NCI-H1048 (cell line): ENCODE measurements around the gene NXPH1.

Experiments
- DNase-seq: peaks from one replicate; lab custom pipeline; 2025; lab: John Stamatoyannopoulos, UW

The NXPH1 gene

DNA sequence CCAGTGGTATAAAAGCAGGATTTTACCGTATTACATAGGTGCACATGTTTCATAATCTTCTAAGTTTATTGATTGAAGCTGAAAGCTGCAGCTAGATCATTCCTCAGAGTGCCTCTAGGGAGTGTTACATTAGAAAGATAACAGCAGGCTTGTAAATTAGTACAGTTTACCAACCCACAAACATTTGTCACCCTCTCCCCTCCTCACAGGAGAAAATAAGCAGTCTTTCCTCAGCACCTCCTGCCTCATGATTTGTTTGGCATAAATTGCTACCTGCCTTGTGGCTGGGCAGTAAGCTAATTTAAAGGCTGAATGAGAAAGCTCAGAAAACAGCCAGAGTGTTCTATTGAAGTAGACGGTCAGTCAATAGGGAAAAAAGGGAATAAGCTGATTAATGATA is 74.2 kb downstream of the NXPH1 start:
- no peak for DNase-seq

DNA sequence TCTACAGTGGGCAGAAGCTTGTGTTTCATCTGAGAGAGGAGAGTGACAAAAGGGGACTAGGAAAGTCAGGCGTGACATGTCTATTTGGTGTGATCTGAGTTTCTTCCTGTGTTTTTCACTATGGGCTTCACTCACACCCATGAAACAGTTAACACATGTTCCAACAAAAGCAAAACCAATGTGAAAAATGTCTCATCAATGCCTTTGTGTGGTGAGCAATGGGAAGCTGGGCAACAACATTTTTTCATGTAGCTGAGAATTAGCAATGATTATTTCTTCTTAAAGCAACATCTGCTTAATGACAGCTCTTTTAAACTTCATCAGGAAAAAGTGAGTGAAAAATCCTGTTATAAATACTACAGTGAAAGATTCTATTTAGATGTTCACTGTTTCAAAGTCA is 76.2 kb downstream of the NXPH1 start:
- no peak for DNase-seq

DNA sequence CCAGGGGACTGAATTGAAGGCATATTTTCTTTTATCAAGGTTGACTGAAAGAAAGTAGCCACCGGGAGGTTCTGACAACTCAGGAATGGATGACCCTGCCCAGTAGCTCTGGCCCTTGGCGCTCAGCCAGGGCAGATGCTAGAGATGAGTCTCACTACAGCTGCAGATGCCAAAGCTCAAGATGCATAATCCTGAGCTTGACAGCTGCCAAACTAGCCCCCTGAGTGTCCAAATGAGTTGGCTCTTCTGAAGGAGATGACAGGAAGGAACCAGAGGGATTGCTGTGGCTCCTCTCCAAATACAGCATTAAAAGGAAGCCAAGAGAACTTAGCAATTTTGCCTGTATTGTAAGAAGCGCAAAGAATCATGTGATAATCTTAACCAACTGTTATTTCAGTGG is 78.4 kb downstream of the NXPH1 start:
- DNase-seq: no peak

DNA sequence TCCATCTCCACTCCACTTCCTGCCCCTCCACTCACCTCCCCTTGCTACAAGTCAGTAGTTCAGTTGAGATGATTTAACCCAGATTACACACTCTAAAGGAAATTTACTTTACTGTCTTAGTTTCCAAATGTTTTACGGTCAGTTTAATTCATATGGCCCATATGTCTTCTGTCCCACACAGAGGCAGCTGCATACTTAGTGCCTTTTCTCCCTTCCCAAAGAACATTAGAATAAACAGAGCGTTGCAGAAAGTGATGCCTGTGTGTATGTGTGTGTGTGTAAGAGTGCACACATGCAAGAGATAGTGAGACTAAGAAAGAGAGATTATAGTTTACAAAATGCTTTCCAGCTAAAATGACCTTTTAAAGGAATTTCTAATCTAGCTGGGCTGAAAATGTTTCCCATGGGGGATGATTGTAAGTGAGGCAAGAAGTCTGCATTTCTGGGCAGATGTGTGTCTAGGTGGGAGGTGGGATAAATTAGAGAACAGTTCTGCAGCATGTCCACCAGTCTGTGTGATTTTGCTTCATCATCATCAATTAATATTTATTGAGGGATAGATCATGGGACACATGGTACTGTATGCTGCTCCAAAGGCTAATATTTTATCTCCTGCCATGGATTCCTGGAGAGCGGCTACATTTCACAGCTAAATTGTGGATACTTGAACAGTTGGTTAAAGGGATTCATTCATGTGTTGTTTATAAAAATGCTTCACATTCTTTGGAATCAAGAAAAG is 81.5 kb downstream of the NXPH1 start:
- DNase-seq: no peak

DNA sequence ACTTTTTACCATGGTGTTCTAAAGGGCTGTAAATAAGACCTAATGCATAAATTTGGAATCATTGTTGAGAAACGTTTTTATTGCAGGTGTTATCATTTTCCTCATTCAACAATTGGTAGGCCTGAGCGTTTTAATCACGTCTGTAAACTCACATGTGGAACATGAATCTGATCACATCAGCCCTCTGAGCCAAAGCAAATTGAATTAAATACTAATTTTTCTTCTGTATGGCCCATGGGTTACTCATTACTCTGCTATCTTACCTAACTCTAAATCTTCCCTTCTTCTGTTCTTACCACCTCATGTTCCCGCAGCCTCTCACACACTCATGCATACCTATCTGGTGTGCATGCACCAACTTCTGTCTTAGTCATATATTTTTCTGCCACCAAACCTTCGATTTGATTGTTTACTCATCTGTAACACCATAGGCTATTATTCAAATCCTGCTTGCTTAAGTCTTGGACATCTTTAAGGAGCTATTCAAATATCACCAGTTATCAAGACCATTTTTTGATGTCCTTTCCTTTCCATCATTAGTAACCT is 82.3 kb downstream of the NXPH1 start:
- DNase-seq: no peak

DNA sequence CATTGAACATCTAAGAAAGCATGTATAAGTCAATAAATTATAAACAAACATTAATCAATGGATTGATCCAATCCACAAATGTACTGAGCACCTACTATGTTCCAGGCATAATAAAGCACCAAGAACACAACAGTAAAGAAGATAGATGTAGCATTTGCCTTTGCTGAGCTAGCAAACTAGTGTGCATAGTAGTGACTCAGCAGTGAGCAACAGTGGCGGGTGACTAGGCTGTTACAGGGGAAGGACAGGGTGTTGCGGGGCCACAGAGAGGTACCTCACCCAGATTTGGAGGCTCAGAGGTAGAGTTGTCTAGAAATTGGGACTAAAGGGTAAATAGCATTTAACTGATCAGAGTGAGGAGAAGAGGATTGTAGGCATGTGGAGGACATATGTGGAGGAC is 83.6 kb downstream of the NXPH1 start:
- no peak for DNase-seq

DNA sequence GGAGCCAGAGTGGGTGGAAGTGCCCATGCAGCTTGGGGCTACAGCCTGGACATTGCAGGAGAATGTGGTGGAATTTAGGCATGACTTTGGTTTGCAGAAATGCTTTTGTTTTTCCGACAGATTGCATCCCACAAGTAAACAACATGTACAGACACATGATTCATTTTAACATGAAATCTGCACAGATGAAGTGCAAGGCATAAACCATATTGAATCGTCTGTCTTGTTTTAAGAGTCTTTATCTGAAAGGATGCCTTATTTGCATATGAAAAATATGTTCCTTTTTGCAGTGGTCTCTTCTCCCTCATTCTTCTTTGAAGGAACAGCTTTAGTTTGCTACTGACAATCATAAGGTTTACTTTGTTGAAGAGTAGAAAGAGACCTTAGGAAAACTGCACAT is 94.9 kb downstream of the NXPH1 start:
- DNase-seq: no peak

DNA sequence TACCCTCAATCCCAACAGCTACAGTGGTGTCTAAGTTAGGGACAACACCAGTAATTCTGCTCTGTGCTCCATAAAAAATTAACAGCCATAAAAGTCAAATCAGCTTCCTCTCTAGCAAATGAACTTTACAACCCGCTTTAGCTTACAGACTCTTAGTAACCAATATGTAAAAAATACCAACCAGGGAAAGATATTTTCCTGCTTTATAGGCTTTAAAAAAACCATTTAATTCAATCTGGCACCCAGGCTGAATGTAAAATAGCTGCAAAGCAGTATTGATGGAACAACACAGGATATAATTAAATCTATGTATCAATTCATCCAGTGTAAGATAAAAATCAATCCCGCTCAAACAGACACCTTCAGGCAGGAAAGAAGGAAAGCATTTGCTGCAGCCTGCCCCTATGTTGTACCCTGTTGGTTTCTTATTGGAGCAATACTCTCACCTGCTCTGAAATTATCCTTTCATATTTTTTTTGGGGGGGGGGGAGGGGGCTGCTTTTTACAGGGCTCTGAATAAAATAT is 98.6 kb downstream of the NXPH1 start:
- no peak for DNase-seq

DNA sequence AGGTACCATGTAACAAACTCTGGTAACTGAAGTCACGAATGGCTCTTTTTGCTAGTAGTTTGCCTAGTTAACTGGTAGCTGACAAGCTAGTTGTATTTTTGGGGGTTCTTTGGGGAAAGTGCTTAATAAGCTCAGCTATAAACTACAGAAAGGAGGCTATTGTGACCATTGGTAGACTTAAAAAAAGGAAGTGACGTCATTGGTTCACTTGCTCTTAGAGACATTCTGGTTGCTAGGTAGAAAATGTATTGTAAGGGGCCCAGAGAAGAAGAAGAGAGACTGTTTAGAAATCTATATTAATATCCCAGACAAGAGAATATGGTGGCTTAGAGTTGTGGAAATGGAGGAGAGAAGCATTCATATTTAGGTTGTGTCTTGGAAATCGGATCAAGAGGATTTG is 103.0 kb downstream of the NXPH1 start:
- no peak for DNase-seq

DNA sequence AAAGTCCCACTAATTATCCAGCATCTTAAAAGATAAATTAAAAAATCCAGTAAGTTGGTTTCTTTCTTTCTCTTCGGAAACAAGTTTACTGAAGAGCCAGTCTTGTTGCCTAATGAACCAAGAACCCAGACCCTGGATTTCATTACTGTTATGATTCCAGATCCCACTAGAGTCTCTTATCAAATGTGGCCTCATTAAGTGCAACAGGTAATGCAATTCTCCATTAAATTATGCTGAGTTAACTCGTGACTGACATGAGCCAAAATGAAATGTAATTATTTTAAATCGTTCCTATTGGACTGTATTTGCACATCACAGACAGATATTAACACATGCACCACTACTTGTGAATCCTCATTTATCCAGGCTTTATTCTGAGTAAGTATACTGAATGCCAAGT is 115.6 kb downstream of the NXPH1 start:
- DNase-seq: no peak

DNA sequence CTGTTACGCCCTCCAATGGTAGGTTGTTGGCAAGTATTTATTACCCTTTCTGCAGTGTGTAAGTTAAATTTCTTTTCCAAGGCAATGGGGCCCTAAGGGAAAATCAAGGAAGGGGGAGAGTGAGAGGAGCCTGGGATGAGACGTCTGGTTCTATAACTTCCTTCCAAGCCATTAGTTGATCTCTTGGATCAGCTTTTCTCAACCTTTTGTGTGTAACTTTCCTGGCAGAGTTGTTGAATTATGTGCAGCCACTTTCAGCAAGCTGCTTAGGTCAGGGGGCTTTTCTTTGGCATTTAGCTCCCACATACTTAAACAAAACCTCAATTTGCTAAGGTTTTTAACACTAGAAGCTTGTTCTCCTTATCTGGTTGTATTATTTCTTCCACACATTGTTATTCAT is 127.1 kb downstream of the NXPH1 start:
- DNase-seq: no peak

DNA sequence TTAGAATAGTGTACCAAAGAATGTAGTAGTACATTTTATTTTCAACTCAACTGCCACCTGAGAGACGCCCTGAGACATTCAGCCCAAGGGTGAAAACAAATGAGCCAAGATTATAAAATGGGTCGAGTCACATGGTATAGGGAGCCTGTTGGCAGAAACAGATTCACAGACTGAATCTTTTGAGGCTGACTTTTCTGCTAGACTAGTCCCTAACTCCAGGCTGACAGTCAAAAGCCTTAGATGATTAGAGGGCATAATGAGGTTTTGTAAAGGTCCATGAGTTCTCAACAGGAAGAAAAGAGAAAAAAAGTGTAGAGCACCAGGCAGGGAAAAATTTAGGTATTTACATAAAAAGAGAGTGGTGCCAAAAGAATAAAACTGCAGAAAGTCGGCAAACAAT is 128.0 kb downstream of the NXPH1 start:
- DNase-seq: no peak

DNA sequence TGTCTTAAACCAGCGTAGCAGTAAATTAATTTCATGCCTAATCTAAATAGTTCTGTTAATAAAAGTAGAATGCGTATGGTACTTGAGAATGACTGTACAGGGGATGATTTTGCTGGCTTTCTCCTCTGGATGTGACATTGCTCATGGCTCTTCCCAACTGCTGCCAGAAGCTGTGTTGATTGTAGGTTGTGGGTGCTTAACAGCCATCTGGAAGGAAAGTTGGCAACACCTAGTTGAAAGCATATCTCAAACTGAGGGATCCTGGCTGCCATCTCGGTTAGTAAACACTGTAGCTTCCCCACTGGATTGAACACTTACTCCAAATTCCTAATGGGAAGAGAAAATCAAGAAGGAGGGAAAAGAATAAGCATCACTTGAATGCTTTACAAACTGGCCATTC is 130.9 kb downstream of the NXPH1 start:
- DNase-seq: no peak

DNA sequence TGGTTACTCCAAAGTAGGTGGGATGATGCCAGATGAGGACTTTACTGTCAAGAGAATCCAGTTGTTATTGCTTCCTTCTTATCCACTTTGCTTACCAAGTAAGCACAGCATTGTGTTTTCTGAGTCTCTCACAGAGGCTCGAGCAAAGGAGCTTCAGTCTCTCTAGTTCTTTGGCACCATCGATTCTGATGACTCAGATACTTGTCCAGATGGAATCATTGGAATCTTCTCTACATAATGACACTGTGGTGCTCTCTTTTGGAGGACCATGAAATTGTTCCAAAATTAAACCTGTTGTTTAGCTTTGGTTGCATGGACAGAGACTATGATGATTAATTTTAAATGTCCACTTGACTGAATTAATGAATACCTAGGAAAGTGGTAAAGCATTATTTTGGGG is 132.6 kb downstream of the NXPH1 start:
- DNase-seq: no peak

DNA sequence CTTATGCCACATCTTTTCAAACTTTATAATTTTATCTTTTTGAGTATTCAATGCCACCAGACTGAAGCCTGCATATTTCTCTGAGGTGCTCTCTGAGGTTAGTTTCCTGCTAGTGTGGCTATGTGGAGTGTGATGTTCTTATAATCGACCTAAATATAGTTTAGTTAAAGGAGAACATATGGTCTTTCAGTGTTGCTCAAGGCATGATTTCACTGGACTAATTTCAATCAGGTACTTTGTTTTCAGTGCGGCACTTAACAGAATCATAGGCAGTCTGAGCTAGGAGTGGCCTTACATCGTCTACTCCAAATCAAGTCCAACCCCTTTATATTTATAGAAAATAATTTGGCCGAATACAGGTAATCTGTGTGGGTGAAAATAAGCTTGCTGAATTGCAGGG is 134.2 kb downstream of the NXPH1 start:
- DNase-seq: no peak

DNA sequence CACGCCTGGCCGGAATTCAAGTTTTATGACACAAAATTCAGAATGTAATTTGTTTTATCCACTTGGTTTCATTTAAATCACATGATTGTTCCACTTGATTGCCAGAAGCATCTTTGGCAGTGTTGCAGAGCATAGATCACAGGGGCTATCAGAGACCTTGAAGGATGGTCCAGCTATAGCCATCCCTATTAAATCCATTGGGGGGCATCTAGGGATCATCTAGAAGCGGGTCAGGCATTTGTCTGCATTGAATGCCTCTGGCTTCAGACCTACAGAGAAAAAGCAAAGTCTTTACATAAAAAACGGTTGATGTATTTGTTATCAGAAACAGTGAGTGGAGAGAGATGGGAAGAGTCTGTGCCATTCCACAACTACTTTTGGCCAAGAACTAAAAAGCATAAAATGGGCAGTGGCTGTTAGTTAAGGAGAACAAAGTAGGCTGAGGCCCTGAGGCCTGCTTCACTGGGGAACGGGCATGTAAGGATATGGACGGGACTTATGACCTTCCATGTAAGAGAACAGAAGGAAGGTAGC is 146.3 kb downstream of the NXPH1 start:
- no peak for DNase-seq

DNA sequence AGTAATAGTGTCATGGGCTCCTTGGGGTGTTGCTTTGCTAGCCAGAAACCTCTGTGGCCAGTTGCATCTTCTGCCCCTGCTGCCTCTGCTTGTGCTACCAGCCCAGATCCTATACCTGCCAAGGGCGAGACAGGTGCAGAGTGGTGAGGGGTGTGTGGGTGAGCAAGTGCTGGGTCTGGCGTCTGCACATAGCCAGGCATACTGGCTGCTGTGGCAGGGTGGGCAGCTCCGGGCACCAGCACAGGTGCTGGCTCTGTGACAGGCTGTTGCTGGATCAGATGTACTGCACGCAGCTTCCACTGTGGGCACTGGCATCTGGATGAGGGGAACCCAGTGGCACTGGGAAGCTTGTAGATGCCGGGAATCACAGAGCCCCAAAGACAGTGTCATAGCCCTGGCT is 148.4 kb downstream of the NXPH1 start:
- no peak for DNase-seq

DNA sequence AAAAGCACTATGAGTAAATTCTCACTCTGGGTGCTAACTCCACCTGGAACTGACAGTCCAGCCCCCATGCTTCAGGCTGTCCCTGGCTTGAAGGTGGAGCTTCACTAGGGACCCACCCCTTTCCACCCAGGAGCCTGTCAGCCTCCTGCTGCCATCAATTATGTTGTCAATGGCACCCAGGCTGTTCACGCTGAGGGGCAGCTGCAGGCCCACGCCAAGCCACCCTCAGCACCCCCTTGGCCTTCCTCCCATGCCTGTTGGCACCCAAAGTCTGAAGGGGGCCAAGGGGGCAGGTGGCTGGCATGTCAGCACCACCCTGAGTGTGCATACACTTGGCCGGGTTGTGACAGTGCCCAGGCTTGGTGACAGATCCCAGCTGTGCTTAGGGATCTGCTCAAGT is 149.3 kb downstream of the NXPH1 start:
- no peak for DNase-seq

DNA sequence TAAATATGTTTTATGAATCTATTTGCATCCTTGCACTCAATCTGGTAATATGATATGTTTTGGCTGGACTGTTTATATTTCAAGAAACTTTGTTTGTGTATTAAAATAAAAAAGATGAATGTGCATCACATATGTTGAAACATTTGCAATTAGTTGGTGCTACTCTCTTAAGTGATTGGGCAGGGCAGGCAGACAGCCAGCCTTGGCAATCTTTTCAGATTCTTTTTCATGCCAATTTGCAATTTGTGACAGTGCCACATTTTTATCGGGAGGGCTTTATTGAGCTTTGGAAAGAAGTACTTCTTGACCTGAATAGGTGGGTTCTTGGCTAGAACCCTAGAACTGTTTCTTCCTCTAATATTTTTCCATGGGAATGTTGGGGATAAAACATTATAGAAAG is 152.2 kb downstream of the NXPH1 start:
- DNase-seq: no peak

DNA sequence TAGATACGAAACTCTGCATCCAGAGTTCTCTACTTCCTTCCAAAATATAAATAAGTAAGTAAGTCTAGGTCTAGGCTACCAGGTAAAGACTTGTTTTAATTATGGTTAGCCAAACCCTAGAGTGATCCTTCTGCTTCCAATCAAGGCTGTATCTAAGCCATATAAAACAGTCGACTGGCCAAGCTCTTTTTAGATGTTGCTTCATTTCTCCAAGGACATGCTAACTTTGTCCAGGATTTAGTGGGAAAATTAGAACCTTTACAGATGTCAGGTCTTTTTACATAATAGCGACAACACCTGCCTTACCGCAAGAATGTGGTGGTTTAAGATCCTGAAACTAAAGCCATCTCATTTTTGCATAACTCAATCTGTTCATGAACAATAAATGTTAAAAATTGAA is 156.8 kb downstream of the NXPH1 start:
- no peak for DNase-seq

DNA sequence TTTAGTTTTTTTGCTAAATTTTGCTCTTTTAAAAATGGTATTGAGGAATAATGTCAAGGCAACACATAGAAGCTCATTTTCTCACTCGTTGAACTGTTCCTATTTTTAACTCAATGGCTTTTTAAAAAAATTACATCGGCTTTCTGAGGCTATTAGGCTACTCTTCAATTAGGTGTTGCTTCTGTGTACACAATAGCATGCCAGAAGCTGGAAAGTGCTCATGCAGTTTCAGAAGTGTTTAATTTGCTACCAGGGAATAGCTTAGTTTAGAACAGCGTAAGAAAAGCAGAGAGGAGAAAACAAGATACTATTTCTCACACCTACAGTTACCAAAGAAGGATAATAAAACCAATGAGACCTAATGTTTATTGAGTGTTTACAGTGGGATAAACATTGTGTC is 157.4 kb downstream of the NXPH1 start:
- no peak for DNase-seq

DNA sequence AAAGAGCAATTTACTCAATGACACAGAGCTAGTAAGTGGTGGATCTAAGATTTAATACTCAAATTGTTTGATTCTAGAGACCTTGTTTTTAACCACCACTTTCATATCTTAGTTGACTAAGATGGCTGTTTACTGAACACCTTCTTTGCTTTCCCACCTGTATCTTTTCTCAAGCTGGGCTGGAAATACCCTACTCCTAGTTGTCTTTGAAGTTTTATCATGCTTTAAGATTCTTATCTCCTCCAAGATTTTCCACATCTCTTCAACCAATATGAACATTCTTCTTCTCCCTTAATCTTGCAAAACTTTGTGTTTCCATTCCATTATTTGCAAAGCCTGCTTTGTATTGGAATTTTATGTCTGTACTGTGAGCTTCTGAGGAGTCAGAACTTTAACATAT is 157.9 kb downstream of the NXPH1 start:
- no peak for DNase-seq

DNA sequence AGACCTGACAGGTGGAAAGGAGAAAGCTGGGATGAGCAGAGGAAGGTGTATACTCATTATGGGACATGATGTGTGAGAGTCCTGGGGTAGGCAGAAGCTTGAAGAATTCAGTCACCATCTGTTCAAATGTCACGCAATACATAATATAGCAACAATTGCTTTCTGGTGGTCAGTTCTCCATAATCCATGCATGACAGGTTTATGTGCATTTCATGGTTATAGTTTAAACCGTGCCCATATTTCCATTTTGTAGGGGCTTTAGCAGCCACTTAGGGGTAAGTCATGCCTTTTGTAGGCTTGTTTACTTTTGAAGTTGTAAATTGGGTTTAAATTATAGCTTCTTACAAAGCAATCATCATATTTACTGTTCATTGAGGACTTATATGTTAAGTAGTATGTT is 158.8 kb downstream of the NXPH1 start:
- no peak for DNase-seq

DNA sequence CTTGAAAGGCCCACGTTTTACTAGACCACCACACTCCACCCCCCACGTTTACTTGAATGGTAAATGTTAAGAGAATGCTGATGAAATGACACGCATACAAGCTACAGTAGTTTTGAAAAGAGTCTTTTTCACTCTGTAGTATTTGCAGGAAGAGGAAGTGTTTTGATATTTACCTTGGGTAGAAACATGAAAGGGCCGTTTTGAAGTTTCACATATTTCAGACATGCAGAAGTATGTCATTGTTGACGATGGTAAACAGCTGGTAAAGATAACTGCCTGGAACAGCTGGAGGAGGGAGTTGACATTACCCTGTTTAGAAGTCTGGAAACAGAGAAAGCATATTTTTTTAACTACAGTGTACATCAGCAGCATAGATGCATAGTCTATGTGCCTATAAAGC is 160.7 kb downstream of the NXPH1 start:
- DNase-seq: no peak
